ENCODE results near the gene CHN2. TPM values are rescaled to one million over a fixed set of nuclear protein-coding genes. Genes with fewer than 3 reads are reported as not detected.

Gene CHN2
- polyA plus RNA-seq, 2 of the 4 experiments (the other 2 are of a cell fraction): 0.06 TPM; not detected in 1

GRCh38 chr7:29454899-29455451, 260.4 kb downstream of the CHN2 start:
- ChIA-PET CTCF (interaction anchor here (0.9 kb wide), 1 partner anchor 30 kb away, joined by 3 read pairs; no protein-coding TSS in a partner anchor), POLR2A (no interaction called here)
- TF ChIP-seq NPAS2 (CRISPR knock-in tag; IDR thresholded peaks at IDR 0.05; ENCODE audit: borderline replicate concordance): no peak
- no peak for TF ChIP-seq HOXB5 (CRISPR knock-in tag; IDR thresholded peaks at IDR 0.05)
- TF ChIP-seq MAX (IDR thresholded peaks at IDR 0.05): no peak
- TF ChIP-seq MYC (IDR thresholded peaks at IDR 0.05; ENCODE audit: borderline replicate concordance, low read length): no peak
- TF ChIP-seq FOXS1 (CRISPR knock-in tag; IDR thresholded peaks at IDR 0.05): no peak
- TF ChIP-seq RARB (CRISPR knock-in tag; IDR thresholded peaks at IDR 0.05): no peak
- TF ChIP-seq ELK1 (IDR thresholded peaks at IDR 0.05; ENCODE audit: low read depth, low read length): no peak
- TF ChIP-seq BHLHE40 (IDR thresholded peaks at IDR 0.05; ENCODE audit: low read depth, low read length): no peak
- TF ChIP-seq NFE2L2 (conservative IDR thresholded peaks at IDR 0.05; ENCODE audit: low read length): no peak
- no peak for TF ChIP-seq HES2 (IDR thresholded peaks at IDR 0.05)
- TF ChIP-seq ATOH8 (CRISPR knock-in tag; IDR thresholded peaks at IDR 0.05; ENCODE audit: low read depth): no peak
- TF ChIP-seq MAZ (IDR thresholded peaks at IDR 0.05; ENCODE audit: borderline replicate concordance, low read depth, low read length): no peak
- TF ChIP-seq HOXB13 (CRISPR knock-in tag; IDR thresholded peaks at IDR 0.05; ENCODE audit: low read depth): no peak
- no peak for TF ChIP-seq EHMT2 (IDR thresholded peaks at IDR 0.05; ENCODE audit: low read depth)
- TF ChIP-seq SMC3 (IDR thresholded peaks at IDR 0.05): no peak
- TF ChIP-seq JUN (IDR thresholded peaks at IDR 0.05): no peak
- no peak for TF ChIP-seq SREBF2 (IDR thresholded peaks at IDR 0.05)
- no peak for TF ChIP-seq CHD2 (IDR thresholded peaks at IDR 0.05; ENCODE audit: low read length, partially characterized antibody)
- TF ChIP-seq ZSCAN20 (CRISPR knock-in tag; IDR thresholded peaks at IDR 0.05): no peak
- TF ChIP-seq REST (IDR thresholded peaks at IDR 0.05): no peak
- no peaks in the 10 kb centered on the region for H3K9me3 ChIP-seq
- peaks cover 14% of the 10 kb centered on the region for H3K4me1 ChIP-seq
- WGBS (ENCODE audit: missing lambda C conversion rate): 98% methylated on average over 5 of the region's 5 CpGs
- no peak overlapping the region for H3K27ac ChIP-seq
- no peak for ATAC-seq
- H3K4me3 ChIP-seq: no peak overlapping the region
- H3K4me2 ChIP-seq: no peak overlapping the region
- no peak for DNase-seq (ENCODE audit: low read depth in 1 of 2, low spot score in 1 of 2)
- no peak for FAIRE-seq

- CTCF ChIA-PET: interaction anchor here (1.1 to 1.4 kb wide), 3 partner anchors 11 to 49 kb away, joined by 3 to 6 read pairs (median 3); no protein-coding TSS in a partner anchor
These were observed 262.6 kb downstream of the CHN2 start for GRCh38 chr7:29457141-29457561.

More at GRCh38 chr7:29457141-29457561, 262.6 kb downstream of the CHN2 start:
- 61% methylated on average over 7 of the region's 7 CpGs for WGBS (ENCODE audit: missing lambda C conversion rate)
- DNase-seq (ENCODE audit: low read depth in 1 of 2, low spot score in 1 of 2): no peak
- POLR2A ChIA-PET: interaction anchor here (0.6 kb wide), 1 partner anchor 661 kb away, joined by 4 read pairs; no protein-coding TSS in a partner anchor
- Histone ChIP-seq H3K4me1 (peaks cover 7% of the 10 kb centered on the region; the same call in 1 of the 3 replicates), H3K4me2 (no peak overlapping the region), H3K4me3 (no peak overlapping the region), H3K27ac (no peak overlapping the region), H3K9me3 (no peaks in the 10 kb centered on the region)
- TF ChIP-seq PHF8 (IDR thresholded peaks at IDR 0.05; ENCODE audit: borderline replicate concordance, low read depth) (no peak), RCOR1 (IDR thresholded peaks at IDR 0.05; ENCODE audit: low read depth, low read length) (no peak), ELK1 (IDR thresholded peaks at IDR 0.05; ENCODE audit: low read depth, low read length) (no peak), BHLHE40 (IDR thresholded peaks at IDR 0.05; ENCODE audit: low read depth, low read length) (no peak), SREBF2 (IDR thresholded peaks at IDR 0.05) (no peak), POLR2A (IDR thresholded peaks at IDR 0.05; ENCODE audit: low read length) (no peak), TP53 (CRISPR knock-in tag; IDR thresholded peaks at IDR 0.05) (no peak), ZFP36 (IDR thresholded peaks at IDR 0.05; ENCODE audit: borderline replicate concordance, partially characterized antibody) (no peak)
- FAIRE-seq: no peak
- ATAC-seq: no peak

Data from A549 (cell line).